GM21360 (cell line): ENCODE results near the gene OR4C12.
"Not testable (repeated sequence)": the region's sequence is repeated elsewhere in the genome, so short reads cannot be mapped to it uniquely, and the experiment has no call there.

Source experiments
- ATAC-seq: cut with Tn5 transposase; IDR thresholded peaks from one replicate; pipeline ENCODE4 v1.9.1; 2021; ENCODE audit warnings: mild to moderate bottlenecking, moderate library complexity; ENCODE audit not compliant: unreplicated experiment

OR4C12 gene

DNA sequence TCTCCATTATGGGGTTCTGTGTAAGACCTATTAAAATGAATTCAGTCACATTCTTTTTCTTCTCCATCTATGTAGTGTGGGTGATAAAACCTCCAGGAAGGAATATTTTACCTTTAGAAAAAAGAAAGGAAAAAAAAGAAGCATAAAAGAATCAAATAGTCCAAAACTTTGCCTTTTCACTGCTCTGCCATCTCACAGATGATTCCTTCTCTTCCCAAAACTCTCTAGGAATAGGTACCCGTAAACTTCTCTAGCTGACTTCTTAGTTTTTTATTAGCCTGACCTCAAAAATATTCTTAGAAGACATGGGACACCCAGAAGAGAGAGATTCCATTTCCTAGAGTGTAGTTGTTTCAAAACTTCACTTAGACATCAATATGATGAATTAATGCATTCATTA lies at the start of gene OR4C12:
Gene OR4C12, minus strand, starts transcription at position 101 of the 400 bp plus-strand sequence. Its CDS starts 34 bp downstream, at position 67.
- not testable (repeated sequence) for ATAC-seq

DNA sequence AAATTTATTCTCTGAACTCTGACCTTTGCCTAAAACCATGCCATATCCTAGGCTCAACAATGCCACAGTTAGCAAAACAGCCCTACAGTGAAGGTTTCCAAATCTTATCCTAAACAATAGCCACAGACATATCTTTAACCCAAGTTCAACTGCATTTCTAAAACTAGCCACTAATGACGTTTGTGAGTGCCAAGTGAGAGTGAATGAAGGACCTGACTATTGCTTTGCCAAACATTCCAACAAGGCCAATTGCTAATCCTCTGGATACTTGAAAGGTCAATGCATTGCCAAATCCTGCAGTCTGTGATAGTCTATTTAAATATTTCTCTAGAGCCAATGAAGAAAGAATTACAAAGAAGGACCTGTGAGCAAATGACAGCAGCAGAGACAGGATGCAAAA lies 47.9 kb upstream of the OR4C12 start:
- no peak for ATAC-seq

DNA sequence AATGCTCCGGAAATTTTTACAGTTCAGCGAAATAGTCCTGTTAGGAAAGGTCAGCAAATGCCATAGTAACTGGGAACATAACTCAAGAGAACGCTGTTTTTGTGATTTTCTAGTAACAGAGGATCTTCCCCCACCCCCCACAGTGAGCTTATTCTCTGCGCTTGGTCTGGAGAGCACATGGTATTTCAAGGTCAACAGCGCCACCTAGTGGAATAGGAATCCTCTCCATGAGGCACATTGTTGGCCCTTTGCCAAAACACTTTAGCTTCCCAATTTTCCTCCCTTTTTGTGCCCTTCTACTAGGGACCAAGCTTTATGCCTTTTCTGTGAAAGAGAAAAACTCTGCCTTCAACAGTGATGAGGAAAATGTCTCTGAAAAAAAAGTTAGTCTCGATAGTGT lies 13.2 kb upstream of the OR4C12 start:
- no peak for ATAC-seq

DNA sequence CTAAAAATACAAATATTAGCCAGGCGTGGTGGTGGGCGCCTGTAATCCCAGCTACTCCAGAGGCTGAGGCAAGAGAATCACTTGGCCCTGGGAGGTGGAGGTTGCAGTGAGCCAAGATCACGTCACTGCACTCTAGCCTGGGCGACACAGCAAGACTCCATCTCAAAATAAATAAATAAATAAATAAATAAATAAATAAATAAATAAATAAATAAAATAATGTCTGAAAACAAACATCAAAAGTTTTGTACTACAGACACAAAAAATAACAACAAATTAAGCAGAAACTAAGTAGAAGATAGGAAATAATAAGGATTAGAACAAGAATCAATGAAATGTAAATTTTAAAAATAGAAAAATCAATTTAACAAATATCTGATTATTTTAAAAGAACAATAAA lies 8.9 kb downstream of the OR4C12 start:
- ATAC-seq: not testable (repeated sequence)

DNA sequence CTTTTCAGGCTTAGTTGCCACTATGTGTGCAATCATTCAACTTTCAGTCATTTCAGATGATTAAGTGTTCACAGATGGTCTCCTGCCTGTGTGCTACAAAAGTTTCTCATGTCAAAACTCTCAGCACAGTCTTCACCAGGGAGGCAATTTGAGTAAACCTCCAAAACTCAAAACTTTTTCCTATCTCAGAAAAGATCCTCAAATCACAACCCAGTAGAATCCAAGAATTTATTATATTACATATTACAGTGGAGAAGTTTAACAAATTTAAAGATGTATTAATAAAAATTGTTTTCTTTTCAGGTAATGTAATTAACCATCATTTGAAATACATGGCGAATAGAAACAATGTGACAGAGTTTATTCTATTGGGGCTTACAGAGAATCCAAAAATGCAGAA lies 30.2 kb downstream of the OR4C12 start, which contains the start of gene OR4C13:
Gene OR4C13, plus strand, starts transcription at position 301 of the 400 bp plus-strand sequence. Its CDS starts 32 bp downstream, at position 333.
- no peak for ATAC-seq

DNA sequence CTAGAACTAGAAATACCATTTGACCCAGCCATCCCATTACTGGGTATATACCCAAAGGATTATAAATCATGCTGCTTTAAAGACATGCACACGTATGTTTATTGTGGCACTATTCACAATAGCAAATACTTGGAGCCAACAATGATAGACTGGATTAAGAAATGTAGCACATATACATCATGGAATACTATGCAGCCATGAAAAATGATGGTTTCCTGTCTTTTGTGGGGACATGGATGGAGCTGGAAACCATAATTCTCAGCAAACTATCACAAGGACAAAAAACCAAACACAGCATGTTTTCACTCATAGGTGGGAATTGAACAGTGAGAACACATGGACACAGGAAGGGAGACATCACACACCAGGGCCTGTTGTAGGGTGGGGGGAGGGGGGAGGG lies 33.6 kb downstream of the OR4C12 start:
- ATAC-seq: not testable (repeated sequence)
